Right lung (tissue), 5 donors: ENCODE results near the gene ZFP30. TPM values are rescaled to one million over a fixed set of nuclear protein-coding genes. Genes with fewer than 3 reads are reported as not detected.

ENCODE experiments used
- DNase-seq, 2 donors: peaks; one replicate each; pipeline ENCODE4 v3.0.0-alpha.2; 2013
- polyA plus RNA-seq, 5 donors: library from polyadenylated mRNA; unstranded; fragments of 120-200 nt; gene quantifications; one replicate each; pipeline versions ENCODE4 v1.2.1 to v1.2.3, GENCODE V29; 2013; ENCODE audit warnings: inconsistent platforms in 1 of 5, low replicate concordance in 1 of 5; ENCODE audit not compliant: insufficient read length in 5 of 5, insufficient read depth in 1 of 5

Gene ZFP30
- polyA plus RNA-seq, 5 donors: 14.2 to 29.2 (median 22.6) TPM

DNA sequence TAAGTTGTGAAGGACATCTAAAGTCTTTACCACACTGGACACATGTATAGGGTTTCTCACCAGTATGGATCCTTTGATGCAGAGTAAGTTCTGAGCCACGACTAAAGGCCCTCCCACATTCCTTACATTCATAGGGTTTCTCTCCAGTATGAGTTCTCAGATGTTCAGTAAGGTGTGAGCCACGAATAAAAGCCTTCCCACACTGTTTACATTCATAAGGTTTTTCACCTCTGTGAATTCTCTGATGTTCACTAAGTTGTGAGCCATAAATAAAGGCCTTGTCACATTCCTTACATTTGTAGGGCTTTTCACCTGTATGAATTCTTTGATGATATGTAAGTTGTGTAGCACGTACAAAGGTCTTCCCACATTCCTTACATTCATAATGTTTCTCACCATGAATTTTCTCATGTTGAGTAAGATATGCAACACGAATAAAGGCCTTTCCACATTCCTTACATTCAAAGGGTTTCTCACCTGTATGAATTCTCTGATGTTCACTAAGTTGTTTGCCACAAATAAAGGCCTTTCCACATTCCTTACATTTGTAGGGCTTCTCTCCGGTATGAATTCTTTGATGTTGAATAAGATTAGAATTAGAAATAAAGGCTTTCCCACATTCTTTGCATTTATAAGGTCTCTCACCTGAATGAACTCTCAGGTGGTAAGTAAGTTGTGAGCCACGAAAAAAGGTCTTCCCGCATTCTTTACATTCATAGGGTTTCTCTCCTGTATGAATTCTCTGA, 90.5 kb downstream of the ZFP30 start:
- DNase-seq: no peak

Other genes starting within 250 kb of the ZFP30 start
- gene ZNF569, start 188.0 kb downstream of the ZFP30 start, polyA plus RNA-seq: 10 to 100 TPM in 3 of 5 donors, 1 to 10 TPM in 2; 7.3 to 15.7 (median 11.8) TPM
- gene ZNF570, start 186.1 kb downstream of the ZFP30 start, polyA plus RNA-seq: 10 to 100 TPM in 2 of 5 donors, 1 to 10 TPM in 3; 6.5 to 12.7 (median 10.0) TPM
- 10 to 100 TPM; 19.5 to 40.2 (median 33.5) TPM for gene ZNF793, start 148.5 kb downstream of the ZFP30 start, polyA plus RNA-seq
- gene ZNF571, start 60.7 kb downstream of the ZFP30 start, polyA plus RNA-seq: 10 to 100 TPM in 4 of 5 donors, 1 to 10 TPM in 1; 9.1 to 15.6 (median 11.6) TPM
- 1 to 10 TPM; 4.9 to 7.2 (median 6.9) TPM for gene ZNF540, start 60.6 kb downstream of the ZFP30 start, polyA plus RNA-seq
- 10 to 100 TPM in 4 of 5 donors, 1 to 10 TPM in 1; 9.4 to 14.1 (median 11.7) TPM for gene ZNF607, start 64.3 kb upstream of the ZFP30 start, polyA plus RNA-seq
- gene ZNF573, start 124.1 kb upstream of the ZFP30 start, polyA plus RNA-seq: 10 to 100 TPM in 4 of 5 donors, 1 to 10 TPM in 1; 8.5 to 26.3 (median 19.6) TPM